OCI-LY1 (cell line): Measurements from ENCODE around the gene PRAME.

Source experiments
- CTCF ChIP-seq: fragments of 200-600 bp; sonication (generic), shearing (Covaris generic); IDR thresholded peaks from 2 replicates; pipeline ENCODE4 v1.5.1; 2017; ENCODE audit warnings: mild to moderate bottlenecking, antibody characterized with exemption, low read length, moderate library complexity, mixed read lengths
- EZH2 ChIP-seq: fragments of 200-600 bp; sonication (generic), shearing (Covaris generic); IDR thresholded peaks from 2 replicates; pipeline ENCODE4 v1.8.0; 2017; ENCODE audit warnings: borderline replicate concordance, mixed run types, mild to moderate bottlenecking, antibody characterized with exemption, low read length, moderate library complexity, mixed read lengths

GRCh38 chr22:22598144-22598543 lies 39.1 kb upstream of the PRAME start:
- TF ChIP-seq CTCF (no peak), EZH2 (no peak)
